ENCODE results near the gene MCM5. TPM values are rescaled to one million over a fixed set of nuclear protein-coding genes. Genes with fewer than 3 reads are reported as not detected.
"Not testable (repeated sequence)": the region's sequence is repeated elsewhere in the genome, so short reads cannot be mapped to it uniquely, and the experiment has no call there.

Gene MCM5
- total and polyA plus RNA-seq, 8 donors = 7.2 to 17.7 (median 12.1) TPM

- ATAC-seq (peak in 3 of 4 donors; percentile 84 to 90 (median 87)), FAIRE-seq (no peak), DNase-seq (peak in 4 of 6 donors; percentile 13 to 38 (median 28))
- Histone ChIP-seq H3K4me1 (no peaks in the 10 kb centered on the region), H3K36me3 (no peaks in the 10 kb centered on the region), H3K9me3 (no peaks in the 10 kb centered on the region), H3K27ac (peak overlapping the region in 2 of 4 donors; percentile 55 to 65), H3K4me3 (no peak overlapping the region), H3K27me3 (no peaks in the 10 kb centered on the region)
- intact Hi-C loops (cut with DNase I) = no loop called here
- WGBS, 2 donors = 56 to 60% methylated on average over 11 of the region's 11 CpGs
- no peak for TF ChIP-seq CTCF (IDR thresholded peaks at IDR 0.05)
Observed at GRCh38 chr22:35467681-35468434, 67.9 kb downstream of the MCM5 start.

- ATAC-seq (no peak), FAIRE-seq (no peak), DNase-seq (no peak)
- no peak overlapping the region for H3K4me3 ChIP-seq
- no peak overlapping the region for H3K27ac ChIP-seq
- no peaks in the 10 kb centered on the region for H3K36me3 ChIP-seq
- intact Hi-C loops (cut with DNase I) = no loop called here
- no peak for TF ChIP-seq CTCF (IDR thresholded peaks at IDR 0.05)
- no peaks in the 10 kb centered on the region for H3K4me1 ChIP-seq
- 85 to 86% methylated on average over 6 of the region's 6 CpGs for WGBS, 2 donors
- H3K9me3 ChIP-seq = no peaks in the 10 kb centered on the region
- H3K27me3 ChIP-seq = no peaks in the 10 kb centered on the region
Observed at GRCh38 chr22:35470903-35471321, 71.0 kb downstream of the MCM5 start.

GRCh38 chr22:35471566-35471965 is 71.6 kb downstream of the MCM5 start:
- H3K36me3 ChIP-seq; H3K27ac ChIP-seq; H3K4me1 ChIP-seq; H3K27me3 ChIP-seq; ATAC-seq; DNase-seq; H3K4me3 ChIP-seq; H3K9me3 ChIP-seq; FAIRE-seq; intact Hi-C loops (cut with DNase I): not testable (repeated sequence)
- WGBS, 2 donors = 72 to 78% methylated on average over 4 of the region's 4 CpGs

- Histone ChIP-seq H3K27ac (no peak overlapping the region), H3K4me3 (no peak overlapping the region), H3K9me3 (no peaks in the 10 kb centered on the region), H3K36me3 (no peaks in the 10 kb centered on the region), H3K27me3 (no peaks in the 10 kb centered on the region), H3K4me1 (no peaks in the 10 kb centered on the region)
- 75 to 81% methylated on average over 6 of the region's 6 CpGs for WGBS, 2 donors
- intact Hi-C loops (cut with DNase I) = no loop called here
- FAIRE-seq = no peak
- no peak for TF ChIP-seq CTCF (IDR thresholded peaks at IDR 0.05)
- no peak for DNase-seq
- no peak for ATAC-seq
Observed at GRCh38 chr22:35472488-35472887, 72.5 kb downstream of the MCM5 start.

GRCh38 chr22:35473971-35474370 is 74.0 kb downstream of the MCM5 start:
- ATAC-seq = no peak
- Histone ChIP-seq H3K27me3 (no peaks in the 10 kb centered on the region), H3K27ac (no peak overlapping the region), H3K4me1 (no peaks in the 10 kb centered on the region), H3K36me3 (no peaks in the 10 kb centered on the region), H3K4me3 (no peak overlapping the region), H3K9me3 (no peaks in the 10 kb centered on the region)
- no peak for TF ChIP-seq CTCF (IDR thresholded peaks at IDR 0.05)
- intact Hi-C loops (cut with DNase I) = no loop called here
- 83 to 88% methylated on average over 4 of the region's 4 CpGs for WGBS, 2 donors
- FAIRE-seq = no peak
- DNase-seq = no peak

Other genes starting within 250 kb of the MCM5 start
- 10 to 100 TPM in 1 of 6 donors, 1 to 10 TPM in 5; 5.0 to 10.1 (median 6.6) TPM for gene HMGXB4, start 142.6 kb upstream of the MCM5 start, total RNA-seq
- gene HMGXB4, start 142.6 kb upstream of the MCM5 start, polyA plus RNA-seq = 1 to 10 TPM; 4.8 to 5.3 TPM
- 10 to 100 TPM; 18.4 to 30.2 (median 20.2) TPM for gene TOM1, start 100.2 kb upstream of the MCM5 start, total RNA-seq
- gene TOM1, start 100.2 kb upstream of the MCM5 start, polyA plus RNA-seq = 10 to 100 TPM; 28.3 to 33.7 TPM
- gene HMOX1, start 19.0 kb upstream of the MCM5 start, total RNA-seq = 10 to 100 TPM in 2 of 6 donors, 1 to 10 TPM in 4; 1.8 to 15.9 (median 2.9) TPM
- 1 to 10 TPM; 5.2 to 7.1 TPM for gene HMOX1, start 19.0 kb upstream of the MCM5 start, polyA plus RNA-seq
- gene RASD2, start 140.7 kb downstream of the MCM5 start, total RNA-seq = 1 to 10 TPM in 1 of 6 donors, under 1 TPM in 5; 0.28 to 1.1 (median 0.54) TPM
- 1 to 10 TPM in 1 of 2 donors, under 1 TPM in 1; 0.57 to 1.4 TPM for gene RASD2, start 140.7 kb downstream of the MCM5 start, polyA plus RNA-seq
- gene MB, start 217.2 kb downstream of the MCM5 start, total RNA-seq = 1 to 10 TPM in 1 of 6 donors, under 1 TPM in 3, not detected in 2; 0.46 to 6.6 (median 0.70) TPM
- gene MB, start 217.2 kb downstream of the MCM5 start, polyA plus RNA-seq = 1 to 10 TPM; 1.5 to 5.4 TPM
- 10 to 100 TPM in 2 of 6 donors, 1 to 10 TPM in 4; 2.5 to 12.6 (median 4.3) TPM for gene APOL6, start 248.3 kb downstream of the MCM5 start, total RNA-seq
- 1 to 10 TPM; 2.0 to 3.4 TPM for gene APOL6, start 248.3 kb downstream of the MCM5 start, polyA plus RNA-seq

Measured in pancreas (tissue), 10 donors.